Measurements from ENCODE around the gene RRAD. TPM values are rescaled to one million over a fixed set of nuclear protein-coding genes. Genes with fewer than 3 reads are reported as not detected.

Gene RRAD
- total RNA-seq, 1 donor from 2014 or later: not detected

GRCh38 chr16:66895999-66896398 lies 29.3 kb downstream of the RRAD start:
- no peak for TF ChIP-seq CTCF (IDR thresholded peaks at IDR 0.05; ENCODE audit: unreplicated experiment)
- H3K4me1 Mint-ChIP-seq (ENCODE audit: unreplicated experiment): no peaks in the 10 kb centered on the region
- peaks cover 9% of the 10 kb centered on the region for H3K27me3 Mint-ChIP-seq (ENCODE audit: unreplicated experiment)
- no peak overlapping the region for H3K4me3 Mint-ChIP-seq (ENCODE audit: unreplicated experiment)
- DNase-seq (ENCODE audit: low spot score): no peak
- H3K36me3 Mint-ChIP-seq (ENCODE audit: low read depth, unreplicated experiment): peaks cover 2% of the 10 kb centered on the region
- H3K27ac Mint-ChIP-seq (ENCODE audit: unreplicated experiment): no peak overlapping the region
- no peaks in the 10 kb centered on the region for H3K9me3 Mint-ChIP-seq (ENCODE audit: unreplicated experiment)

GRCh38 chr16:66895689-66895979 lies 29.7 kb downstream of the RRAD start:
- Mint-ChIP-seq H3K4me3 (ENCODE audit: unreplicated experiment) (no peak overlapping the region), H3K27ac (ENCODE audit: unreplicated experiment) (no peak overlapping the region), H3K4me1 (ENCODE audit: unreplicated experiment) (no peaks in the 10 kb centered on the region), H3K9me3 (ENCODE audit: unreplicated experiment) (no peaks in the 10 kb centered on the region), H3K36me3 (ENCODE audit: low read depth, unreplicated experiment) (peaks cover 4% of the 10 kb centered on the region), H3K27me3 (ENCODE audit: unreplicated experiment) (peaks cover 9% of the 10 kb centered on the region)
- TF ChIP-seq CTCF (IDR thresholded peaks at IDR 0.05; ENCODE audit: unreplicated experiment): no peak
- DNase-seq (ENCODE audit: low spot score): no peak

GRCh38 chr16:66894948-66895688 lies 30.2 kb downstream of the RRAD start:
- H3K27me3 Mint-ChIP-seq (ENCODE audit: unreplicated experiment): peaks cover 6% of the 10 kb centered on the region
- TF ChIP-seq CTCF (IDR thresholded peaks at IDR 0.05; ENCODE audit: unreplicated experiment): peak; percentile 11
- no peaks in the 10 kb centered on the region for H3K4me1 Mint-ChIP-seq (ENCODE audit: unreplicated experiment)
- peaks cover 4% of the 10 kb centered on the region for H3K36me3 Mint-ChIP-seq (ENCODE audit: low read depth, unreplicated experiment)
- no peak overlapping the region for H3K27ac Mint-ChIP-seq (ENCODE audit: unreplicated experiment)
- H3K9me3 Mint-ChIP-seq (ENCODE audit: unreplicated experiment): no peaks in the 10 kb centered on the region
- peak; percentile 66 for DNase-seq (ENCODE audit: low spot score)
- no peak overlapping the region for H3K4me3 Mint-ChIP-seq (ENCODE audit: unreplicated experiment)

GRCh38 chr16:66894055-66894454 lies 31.3 kb downstream of the RRAD start:
- Mint-ChIP-seq H3K27me3 (ENCODE audit: unreplicated experiment) (peaks cover 6% of the 10 kb centered on the region), H3K27ac (ENCODE audit: unreplicated experiment) (no peak overlapping the region)
- TF ChIP-seq CTCF (IDR thresholded peaks at IDR 0.05; ENCODE audit: unreplicated experiment): no peak

GRCh38 chr16:66891797-66892196 lies 33.5 kb downstream of the RRAD start:
- Mint-ChIP-seq H3K9me3 (ENCODE audit: unreplicated experiment) (no peaks in the 10 kb centered on the region), H3K4me1 (ENCODE audit: unreplicated experiment) (peaks cover 8% of the 10 kb centered on the region), H3K27ac (ENCODE audit: unreplicated experiment) (no peak overlapping the region), H3K4me3 (ENCODE audit: unreplicated experiment) (no peak overlapping the region), H3K27me3 (ENCODE audit: unreplicated experiment) (peaks cover 9% of the 10 kb centered on the region), H3K36me3 (ENCODE audit: low read depth, unreplicated experiment) (peaks cover 10% of the 10 kb centered on the region)
- no peak for TF ChIP-seq CTCF (IDR thresholded peaks at IDR 0.05; ENCODE audit: unreplicated experiment)
- DNase-seq (ENCODE audit: low spot score): no peak

More at GRCh38 chr16:66894055-66894454, 31.3 kb downstream of the RRAD start:
- H3K4me1 Mint-ChIP-seq (ENCODE audit: unreplicated experiment): no peaks in the 10 kb centered on the region
- H3K4me3 Mint-ChIP-seq (ENCODE audit: unreplicated experiment): no peak overlapping the region
- H3K9me3 Mint-ChIP-seq (ENCODE audit: unreplicated experiment): no peaks in the 10 kb centered on the region
- peaks cover 4% of the 10 kb centered on the region for H3K36me3 Mint-ChIP-seq (ENCODE audit: low read depth, unreplicated experiment)
- DNase-seq (ENCODE audit: low spot score): no peak
